Heart right ventricle (tissue), 16 donors: Measurements from ENCODE around the gene CLCA4. TPM values are rescaled to one million over a fixed set of nuclear protein-coding genes. Genes with fewer than 3 reads are reported as not detected.

ENCODE experiments used
- ATAC-seq, 8 donors: fragments of 200-7000 bp; cut with Tn5 transposase; one replicate each; pipeline ENCODE4 v1.9.1; 2020; ENCODE audit warnings: mild to moderate bottlenecking in 8 of 8, moderate library complexity in 8 of 8, moderate number of reproducible peaks in 1 of 8
- DNase-seq, 2 donors: peaks; one replicate each; pipeline ENCODE4 v3.0.0-alpha.2; 2020
- H3K27ac ChIP-seq, 10 donors: fragments of 200-600 bp; sonication (generic) in 2 of 10; one replicate each; pipeline versions ENCODE4 v1.5.0 to v1.8.0; 2020 to 2022; ENCODE audit warnings: mild to moderate bottlenecking in 3 of 10
- H3K27me3 ChIP-seq, 7 donors: fragments of 200-600 bp; one replicate each; pipeline ENCODE4 v1.8.0; 2021 to 2022; ENCODE audit warnings: mild to moderate bottlenecking in 2 of 7
- H3K36me3 ChIP-seq, 9 donors: fragments of 200-600 bp; sonication (generic) in 1 of 9; one replicate each; pipeline versions ENCODE4 v1.5.0 to v1.8.0; 2020 to 2022; ENCODE audit warnings: mild to moderate bottlenecking in 2 of 9
- H3K4me1 ChIP-seq, 9 donors: fragments of 200-600 bp; sonication (generic) in 1 of 9; one replicate each; pipeline versions ENCODE4 v1.5.0 to v1.8.0; 2020 to 2022; ENCODE audit warnings: mild to moderate bottlenecking in 4 of 9
- H3K4me3 ChIP-seq, 10 donors: fragments of 200-600 bp; sonication (generic) in 2 of 10; one replicate each; pipeline versions ENCODE4 v1.5.0 to v1.8.0; 2020 to 2022; ENCODE audit warnings: mild to moderate bottlenecking in 7 of 10, moderate library complexity in 2 of 10
- H3K9me3 ChIP-seq, 11 donors: fragments of 200-600 bp in 10 of 11; sonication (generic) in 2 of 11; one replicate each; pipeline versions ENCODE4 v1.5.0 to v1.8.0; 2013 to 2022; ENCODE audit warnings: mild to moderate bottlenecking in 2 of 11, control low read depth in 1 of 11, moderate library complexity in 1 of 11
- WGBS, 2 donors: extraction: QIAGEN DNeasy Blood & Tissue Kit; methylation state at CpG; one replicate each; pipeline ENCODE4 v1.1.7; 2013; ENCODE audit warnings: inconsistent platforms in 1 of 2; 5-methylcytosine and 5-hydroxymethylcytosine counted together
- intact Hi-C, 10 donors: fragments of 100-400 bp; cut with DNase I; formaldehyde crosslinking; loops; one replicate each; pipeline versions ENCODE4 v1.11.1 to v1.14.2; 2022
- polyA plus RNA-seq, 2 donors: library from polyadenylated mRNA; stranded (reverse); fragments of 200-250 nt; gene quantifications; one replicate each; pipeline ENCODE4 v1.2.3, GENCODE V29; 2013
- total RNA-seq, 10 donors: library from RNA; stranded (reverse); fragmentation: NEBNext Ultra II Directional in 3 of 10; extraction: Animal tissue kit (Norgen Biotek cat#: 25700) in 3 of 10; gene quantifications; one replicate each; pipeline versions ENCODE4 v1.2.1 to v1.2.4, GENCODE V29; 2021 to 2023
- TF ChIP-seq, protein P1 (sequence below), 9 donors: fragments of 200-600 bp; sonication (generic) in 2 of 9; IDR thresholded peaks; one replicate each; pipeline versions ENCODE4 v1.5.0 to v1.8.0; 2021 to 2022; ENCODE audit warnings: antibody characterized with exemption in 9 of 9, mild to moderate bottlenecking in 5 of 9, moderate library complexity in 1 of 9
- donor health status: Arrhythmogenic right ventricular cardiomyopathy.
- donor health status: ischemic (EF 13 %, LVEDD 7.1; RV severe dilation, severe dysfunction).
- donor health status: healthy with polysubstance abuse.
- donor health status: DM: no; HTN: yes; CAD: no.
- donor health status: DM: no; HTN: no; CAD: no.
- donor health status: ischemic (EF 25% LVEDD 6.9; RV normal size, moderate dysfunction).
- donor health status: ischemic (EF 25% LVEDD 5.7; RV mildly dilated, moderate dysfunction).
- donor health status: healthy.
- donor health status: DM: yes; HTN: yes; CAD: no.
- donor health status: Ischemic cardiomyopathy.
- donor health status: ischemic (EF 35%, LVEDD 5.7; RV mildly dilated, moderate dysfunction).
- donor health status: nonischemic (EF 11% LVEDD 7.7; RV severe dilation, severe dysfunction).
- donor health status: DM: yes; HTN: yes; CAD: no.
- donor health status: PGD.
- donor health status: ischemic (EF 29% LVEDD 5.4; RV normal size, mild dysfunction).
- donor health status: nonischemic (EF 23%, LVEDD 6.1; RV moderate dilation, normal function).

The CLCA4 gene
- total and polyA plus RNA-seq, 12 donors = 0.04 to 0.23 TPM; not detected in 10

DNA sequence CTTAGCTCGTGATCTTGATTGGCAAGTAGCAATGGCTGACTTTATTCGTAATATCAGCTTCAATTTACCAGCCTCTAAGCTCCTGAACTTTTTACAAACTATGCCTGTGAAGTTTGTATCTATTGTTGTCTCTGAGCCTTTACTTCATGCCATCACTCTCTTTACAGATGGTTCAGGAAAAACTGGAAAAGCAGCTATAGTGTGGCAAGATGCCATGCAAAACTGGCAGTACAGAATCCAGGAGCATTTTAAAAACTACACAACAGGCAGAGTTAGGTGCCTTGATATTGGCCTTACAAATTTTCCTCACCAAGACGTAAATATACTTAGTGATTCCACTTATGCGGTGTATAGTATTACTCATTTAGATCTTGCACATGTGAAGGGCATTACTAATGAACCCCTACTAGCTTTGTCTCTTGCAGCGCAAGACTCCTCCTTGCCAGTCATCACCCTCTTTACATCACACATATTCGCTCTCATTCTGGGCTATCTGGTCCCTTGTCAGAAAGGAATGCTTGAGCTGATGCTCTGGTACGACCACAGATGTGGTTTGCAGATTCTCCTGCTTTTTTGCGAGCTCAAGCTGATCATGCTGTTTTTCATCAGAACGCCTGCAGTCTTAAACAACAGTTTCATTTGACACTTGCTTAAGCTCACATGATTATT is 41.8 kb upstream of the CLCA4 start:
- H3K4me3 ChIP-seq = no peak overlapping the region
- 61 to 70% methylated on average over 9 of the region's 9 CpGs for WGBS, 2 donors
- intact Hi-C loops = loop anchor here in 9 of 10 donors (5.0 to 10.0 kb wide), 12 partner anchors 33 to 800 kb away; partner anchors contain the start of genes SH3GLB1 (in 3 of the 9), CLCA2 (in 1 of the 9) and ZNHIT6 (in 1 of the 9)
- H3K4me1 ChIP-seq = peaks cover 0 to 49% (median 25%) of the 10 kb centered on the region in 9 donors
- no peak for ATAC-seq
- no peaks in the 10 kb centered on the region for H3K27me3 ChIP-seq
- H3K9me3 ChIP-seq = peaks cover 0 to 1% (median 0%) of the 10 kb centered on the region in 11 donors
- TF ChIP-seq, protein P1, sequence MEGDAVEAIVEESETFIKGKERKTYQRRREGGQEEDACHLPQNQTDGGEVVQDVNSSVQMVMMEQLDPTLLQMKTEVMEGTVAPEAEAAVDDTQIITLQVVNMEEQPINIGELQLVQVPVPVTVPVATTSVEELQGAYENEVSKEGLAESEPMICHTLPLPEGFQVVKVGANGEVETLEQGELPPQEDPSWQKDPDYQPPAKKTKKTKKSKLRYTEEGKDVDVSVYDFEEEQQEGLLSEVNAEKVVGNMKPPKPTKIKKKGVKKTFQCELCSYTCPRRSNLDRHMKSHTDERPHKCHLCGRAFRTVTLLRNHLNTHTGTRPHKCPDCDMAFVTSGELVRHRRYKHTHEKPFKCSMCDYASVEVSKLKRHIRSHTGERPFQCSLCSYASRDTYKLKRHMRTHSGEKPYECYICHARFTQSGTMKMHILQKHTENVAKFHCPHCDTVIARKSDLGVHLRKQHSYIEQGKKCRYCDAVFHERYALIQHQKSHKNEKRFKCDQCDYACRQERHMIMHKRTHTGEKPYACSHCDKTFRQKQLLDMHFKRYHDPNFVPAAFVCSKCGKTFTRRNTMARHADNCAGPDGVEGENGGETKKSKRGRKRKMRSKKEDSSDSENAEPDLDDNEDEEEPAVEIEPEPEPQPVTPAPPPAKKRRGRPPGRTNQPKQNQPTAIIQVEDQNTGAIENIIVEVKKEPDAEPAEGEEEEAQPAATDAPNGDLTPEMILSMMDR (IDR thresholded peaks at IDR 0.05) = no peak
- peak overlapping the region in 6 of 10 donors; percentile 3 to 94 (median 89) for H3K27ac ChIP-seq
- no peaks in the 10 kb centered on the region for H3K36me3 ChIP-seq
- no peak for DNase-seq

GRCh38 chr1:86505564-86505902 is 41.3 kb upstream of the CLCA4 start:
- peaks cover 0 to 4% (median 0%) of the 10 kb centered on the region in 11 donors for H3K9me3 ChIP-seq
- H3K27me3 ChIP-seq = no peaks in the 10 kb centered on the region
- peaks cover 0 to 46% (median 23%) of the 10 kb centered on the region in 9 donors for H3K4me1 ChIP-seq
- peak overlapping the region in 2 of 10 donors; percentile 85 to 93 for H3K27ac ChIP-seq
- no peak overlapping the region for H3K4me3 ChIP-seq
- WGBS, 2 donors = 50 to 60% methylated on average over 4 of the region's 4 CpGs
- no peaks in the 10 kb centered on the region for H3K36me3 ChIP-seq
- ATAC-seq (no peak), DNase-seq (no peak)
- intact Hi-C loops = loop anchor here in 8 of 10 donors (5.0 to 10.0 kb wide), 8 partner anchors 33 to 801 kb away; partner anchors contain the start of genes SH3GLB1 (in 2 of the 8), CLCA2 (in 1 of the 8) and ZNHIT6 (in 1 of the 8)
- TF ChIP-seq, protein P1 (IDR thresholded peaks at IDR 0.05) = no peak

- no peak for DNase-seq
- Histone ChIP-seq H3K4me3 (no peak overlapping the region), H3K4me1 (peaks cover 0 to 22% (median 13%) of the 10 kb centered on the region in 9 donors), H3K9me3 (peaks cover 0 to 4% (median 0%) of the 10 kb centered on the region in 11 donors), H3K27me3 (no peaks in the 10 kb centered on the region), H3K27ac (no peak overlapping the region), H3K36me3 (no peaks in the 10 kb centered on the region)
- WGBS, 2 donors = 48 to 53% methylated on average over 13 of the region's 13 CpGs
- intact Hi-C loops = loop anchor here in 8 of 10 donors (2.0 to 10.0 kb wide), 9 partner anchors 36 to 803 kb away; partner anchors contain the start of genes SH3GLB1 (in 2 of the 8), CLCA2 (in 1 of the 8) and ZNHIT6 (in 1 of the 8)
- TF ChIP-seq, protein P1 (IDR thresholded peaks at IDR 0.05) = peak; percentile 17 to 70 (median 58)
- no peak for ATAC-seq
These were observed 38.8 kb upstream of the CLCA4 start for GRCh38 chr1:86507935-86508582.

DNA sequence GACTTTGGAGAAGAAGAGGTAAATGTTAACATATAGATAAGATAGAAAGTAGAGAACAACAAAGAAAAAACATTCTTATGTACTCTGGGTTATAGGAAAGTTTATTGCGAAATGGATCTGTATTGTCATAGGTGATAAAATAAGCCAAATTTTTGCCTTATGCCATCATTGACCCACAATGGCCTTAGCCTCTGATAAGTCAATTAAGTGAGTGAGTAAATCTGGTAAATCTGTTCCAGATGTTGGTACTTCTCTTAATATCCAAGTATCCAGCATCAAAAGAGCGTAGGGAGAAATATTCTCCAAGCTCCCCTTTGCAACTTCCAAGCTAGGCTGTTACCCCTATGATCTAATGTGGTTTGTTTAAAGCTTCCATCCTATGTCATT is 38.3 kb upstream of the CLCA4 start:
- ATAC-seq (no peak), DNase-seq (no peak)
- H3K9me3 ChIP-seq = peaks cover 0 to 4% (median 0%) of the 10 kb centered on the region in 11 donors
- WGBS, 2 donors = 85 to 94% methylated on average over 2 of the region's 2 CpGs
- TF ChIP-seq, protein P1 (IDR thresholded peaks at IDR 0.05) = no peak
- no peak overlapping the region for H3K27ac ChIP-seq
- H3K36me3 ChIP-seq = no peaks in the 10 kb centered on the region
- no peaks in the 10 kb centered on the region for H3K27me3 ChIP-seq
- no peak overlapping the region for H3K4me3 ChIP-seq
- H3K4me1 ChIP-seq = peaks cover 0 to 17% (median 13%) of the 10 kb centered on the region in 9 donors
- intact Hi-C loops = loop anchor here in 8 of 10 donors (5.0 to 10.0 kb wide), 8 partner anchors 36 to 804 kb away; partner anchors contain the start of genes SH3GLB1 (in 2 of the 8), CLCA2 (in 1 of the 8) and ZNHIT6 (in 1 of the 8)
